Transverse colon (tissue), 4 donors: ENCODE measurements around the gene ABCB11. TPM values are rescaled to one million over a fixed set of nuclear protein-coding genes. Genes with fewer than 3 reads are reported as not detected.

Experiments used
- DNase-seq: peaks from one replicate; pipeline ENCODE4 v3.0.0-alpha.2; 2019
- H3K27ac ChIP-seq, 4 donors: fragments of 200-600 bp; sonication (generic); 2 replicates each; pipeline ENCODE4 v1.5.1; 2016 to 2018; ENCODE audit warnings: inconsistent platforms in 4 of 4
- H3K27me3 ChIP-seq: fragments of 200-600 bp; sonication (generic); 2 replicates; pipeline ENCODE4 v1.5.1; 2017; ENCODE audit warnings: inconsistent platforms
- H3K36me3 ChIP-seq, 4 donors: fragments of 200-600 bp; sonication (generic); 2 replicates each; pipeline ENCODE4 v1.5.1; 2017 to 2019; ENCODE audit warnings: inconsistent platforms in 4 of 4
- H3K4me1 ChIP-seq, 4 donors: fragments of 200-600 bp; sonication (generic); 2 replicates each; pipeline ENCODE4 v1.5.1; 2017 to 2020; ENCODE audit warnings: inconsistent platforms in 4 of 4
- H3K4me3 ChIP-seq, 4 donors: fragments of 200-600 bp; sonication (generic); 1 replicate in 1 of 4; 2 replicates in 3 of 4; pipeline versions ENCODE4 v1.5.1 to v1.6.1; 2017 to 2019; ENCODE audit warnings: inconsistent platforms in 4 of 4
- H3K9me3 ChIP-seq, 2 donors: fragments of 200-600 bp; sonication (generic); 2 replicates each; pipeline ENCODE4 v1.5.1; 2017 to 2019; ENCODE audit warnings: inconsistent platforms in 2 of 2
- CTCF ChIP-seq, 5 experiments: fragments of 200-600 bp in 3 of 5; fragments of 450-650 bp in 2 of 5; sonication (generic) in 3 of 5; IDR thresholded peaks; 1 replicate in 2 of 5; 2 replicates in 3 of 5; pipeline ENCODE4 v1.5.1; 2016 to 2017; ENCODE audit warnings: antibody characterized with exemption in 5 of 5, inconsistent platforms in 3 of 5, mild to moderate bottlenecking in 2 of 5, moderate library complexity in 1 of 5
- EP300 ChIP-seq: sonication (generic); formaldehyde crosslinking; IDR thresholded peaks from one replicate; pipeline ENCODE4 v1.6.1; 2017; ENCODE audit warnings: antibody characterized with exemption, low read depth
- POLR2A ChIP-seq: fragments of 450-650 bp; IDR thresholded peaks from one replicate; pipeline ENCODE4 v1.6.1; 2016; ENCODE audit warnings: antibody characterized with exemption, mild to moderate bottlenecking, moderate library complexity
- POLR2AphosphoS5 ChIP-seq, 3 donors: sonication (generic); formaldehyde crosslinking; IDR thresholded peaks; one replicate each; pipeline ENCODE4 v1.6.1; 2016; ENCODE audit warnings: antibody characterized with exemption in 3 of 3
- WGBS, 2 donors: methylation state at CpG; one replicate each; pipeline ENCODE4 v1.1.5; 2018; ENCODE audit warnings: low coverage in 1 of 2; 5-methylcytosine and 5-hydroxymethylcytosine counted together
- in situ Hi-C, 4 donors: fragments of 200-750 bp; cut with MboI; loops; one replicate each; pipeline versions ENCODE4 v1.15.0 to v1.15.1; 2017; ENCODE audit warnings: low sequenced_read_pairs in 3 of 4, low pct_ligation_motif_present in 1 of 4, low pct_unique_long_range_greater_than_20kb in 1 of 4
- intact Hi-C: fragments of 100-400 bp; cut with DNase I; formaldehyde crosslinking; loops from one replicate; pipeline ENCODE4 v1.15.1; 2023; ENCODE audit warnings: low total_unique reads
- total RNA-seq, 4 donors: library from RNA; depleted of rRNA; stranded (reverse); fragments of >200 nt; gene quantifications; one replicate each; pipeline ENCODE4 v1.1.0, GENCODE V29; 2016

Gene ABCB11
- total RNA-seq, 4 donors from 2014 or later = 4.8 to 41.8 (median 14.8) TPM

DNA sequence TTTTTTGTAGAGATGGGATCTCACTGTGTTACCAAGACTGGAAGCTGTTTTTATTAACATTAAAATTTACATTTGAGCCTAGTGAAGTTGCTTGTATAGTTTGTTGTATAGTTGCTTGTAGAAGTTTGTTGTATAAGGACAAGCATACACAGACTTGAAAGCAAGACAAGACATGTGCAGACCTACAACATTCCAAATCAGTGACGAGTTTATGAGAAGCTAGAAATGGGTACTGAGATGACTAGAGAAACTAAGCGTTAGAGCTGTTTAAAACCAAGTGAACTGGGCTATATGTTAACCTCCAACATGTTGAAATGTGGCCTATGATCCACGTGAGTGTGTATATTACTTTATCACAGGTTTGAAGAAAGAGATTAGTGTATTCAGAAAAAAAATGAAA is 39.1 kb downstream of the ABCB11 start:
- intact Hi-C loops (no loop called here), in situ Hi-C loops (no loop called here)
- H3K27ac ChIP-seq = no peak overlapping the region
- H3K4me1 ChIP-seq = peaks cover 0 to 2% (median 0%) of the 10 kb centered on the region in 4 donors
- WGBS, 2 donors = 76 to 89% methylated on average over 3 of the region's 3 CpGs
- H3K27me3 ChIP-seq = no peaks in the 10 kb centered on the region
- H3K9me3 ChIP-seq = no peaks in the 10 kb centered on the region
- H3K4me3 ChIP-seq = no peak overlapping the region
- no peak for DNase-seq
- TF ChIP-seq EP300 (no peak), POLR2AphosphoS5 (IDR thresholded peaks at IDR 0.05) (no peak), CTCF (IDR thresholded peaks at IDR 0.05) (no peak), POLR2A (no peak)
- no peaks in the 10 kb centered on the region for H3K36me3 ChIP-seq

DNA sequence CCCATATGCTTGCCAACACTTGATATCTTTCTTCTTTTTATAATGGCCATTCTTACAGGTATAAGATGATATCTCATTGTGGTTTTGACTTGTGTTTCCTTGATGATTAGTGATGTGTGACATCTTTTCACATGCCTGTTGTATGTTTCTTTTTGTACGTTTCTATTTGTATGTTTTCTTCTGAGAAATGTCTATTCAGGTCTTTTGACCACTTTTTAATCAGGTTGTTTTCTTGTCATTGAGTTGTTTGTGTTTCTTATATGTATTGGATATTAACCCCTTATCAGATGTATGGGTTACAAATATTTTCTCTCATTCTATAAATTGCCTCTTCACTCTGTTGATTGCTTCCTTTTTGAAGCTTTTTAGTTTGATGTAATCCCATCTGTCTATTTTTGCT is 42.4 kb downstream of the ABCB11 start:
- WGBS, 2 donors = 69% methylated on average over 1 of the region's 1 CpG; no CpG with 5 or more reads in 1 of the 2 donors
- H3K4me1 ChIP-seq = no peaks in the 10 kb centered on the region

GRCh38 chr2:168986398-168986943 is 44.7 kb downstream of the ABCB11 start:
- TF ChIP-seq CTCF (IDR thresholded peaks at IDR 0.05) = no peak
- no peak for TF ChIP-seq POLR2A
- no peak for TF ChIP-seq POLR2AphosphoS5 (IDR thresholded peaks at IDR 0.05)
- no peak for TF ChIP-seq EP300
- H3K27ac ChIP-seq = no peak overlapping the region
- WGBS, 2 donors = 64 to 87% methylated on average over 1 to 2 of the region's 2 CpGs

More for the DNA sequence above, 42.4 kb downstream of the ABCB11 start:
- Histone ChIP-seq H3K27me3 (no peaks in the 10 kb centered on the region), H3K9me3 (no peaks in the 10 kb centered on the region), H3K4me3 (no peak overlapping the region), H3K27ac (no peak overlapping the region), H3K36me3 (no peaks in the 10 kb centered on the region)
- no peak for DNase-seq
- no peak for TF ChIP-seq CTCF (IDR thresholded peaks at IDR 0.05)
- TF ChIP-seq EP300 = no peak
- no peak for TF ChIP-seq POLR2AphosphoS5 (IDR thresholded peaks at IDR 0.05)
- TF ChIP-seq POLR2A = no peak
- intact Hi-C loops = no loop called here
- in situ Hi-C loops = no loop called here

GRCh38 chr2:168981651-168982050 is 49.5 kb downstream of the ABCB11 start:
- Histone ChIP-seq H3K4me3 (no peak overlapping the region), H3K4me1 (no peaks in the 10 kb centered on the region), H3K27me3 (no peaks in the 10 kb centered on the region), H3K36me3 (no peaks in the 10 kb centered on the region), H3K9me3 (no peaks in the 10 kb centered on the region), H3K27ac (no peak overlapping the region)
- 87 to 96% methylated on average over 2 to 3 of the region's 3 CpGs for WGBS, 2 donors
- in situ Hi-C loops (no loop called here), intact Hi-C loops (no loop called here)
- DNase-seq = no peak
- TF ChIP-seq CTCF (IDR thresholded peaks at IDR 0.05) (no peak), POLR2AphosphoS5 (IDR thresholded peaks at IDR 0.05) (no peak), POLR2A (no peak), EP300 (no peak)

More at GRCh38 chr2:168986398-168986943, 44.7 kb downstream of the ABCB11 start:
- H3K4me1 ChIP-seq = no peaks in the 10 kb centered on the region
- no peaks in the 10 kb centered on the region for H3K36me3 ChIP-seq
- DNase-seq = no peak
- H3K27me3 ChIP-seq = no peaks in the 10 kb centered on the region
- H3K9me3 ChIP-seq = no peaks in the 10 kb centered on the region
- no peak overlapping the region for H3K4me3 ChIP-seq
- intact Hi-C loops = no loop called here
- in situ Hi-C loops = no loop called here
